GM12865 (cell line): ENCODE measurements around the gene NEO1.
"Not testable (repeated sequence)": the region's sequence is repeated elsewhere in the genome, so short reads cannot be mapped to it uniquely, and the experiment has no call there.

ENCODE experiments used
- DNase-seq: peaks from one replicate; pipeline ENCODE4 v3.0.0; 2010; ENCODE audit warnings: low read depth
- H3K4me3 ChIP-seq: 2 replicates; pipeline ENCODE4 v1.5.1; 2011; ENCODE audit warnings: mild to moderate bottlenecking, low read depth, low read length, control low read depth
- TF ChIP-seq, protein P1 (sequence below): IDR thresholded peaks from 2 replicates; pipeline ENCODE4 v1.5.1; 2011; ENCODE audit warnings: low read length, control low read depth, low read depth, inconsistent platforms; ENCODE audit not compliant: insufficient read depth; ENCODE audit errors: missing control alignments

Gene NEO1

DNA sequence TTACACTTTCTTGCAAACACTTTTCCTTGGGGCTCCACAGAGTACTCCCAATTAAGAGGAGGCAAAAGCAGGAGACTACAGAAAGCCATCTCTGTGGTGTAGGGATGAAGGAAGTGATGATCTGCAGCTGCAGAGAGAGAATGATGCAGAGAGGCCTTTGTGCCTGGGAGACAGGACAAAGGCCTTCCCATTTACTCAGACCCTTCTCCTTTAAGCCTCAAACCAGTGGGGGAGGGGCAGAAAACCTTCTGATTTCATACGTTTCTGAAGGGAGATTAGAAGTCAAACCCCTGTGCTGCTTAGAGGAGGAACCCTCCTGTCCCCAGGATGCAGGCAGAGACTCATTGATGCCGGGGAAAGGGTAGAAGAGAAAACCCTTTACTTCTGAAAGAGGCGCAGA is 130.8 kb downstream of the NEO1 start:
- TF ChIP-seq, protein P1, sequence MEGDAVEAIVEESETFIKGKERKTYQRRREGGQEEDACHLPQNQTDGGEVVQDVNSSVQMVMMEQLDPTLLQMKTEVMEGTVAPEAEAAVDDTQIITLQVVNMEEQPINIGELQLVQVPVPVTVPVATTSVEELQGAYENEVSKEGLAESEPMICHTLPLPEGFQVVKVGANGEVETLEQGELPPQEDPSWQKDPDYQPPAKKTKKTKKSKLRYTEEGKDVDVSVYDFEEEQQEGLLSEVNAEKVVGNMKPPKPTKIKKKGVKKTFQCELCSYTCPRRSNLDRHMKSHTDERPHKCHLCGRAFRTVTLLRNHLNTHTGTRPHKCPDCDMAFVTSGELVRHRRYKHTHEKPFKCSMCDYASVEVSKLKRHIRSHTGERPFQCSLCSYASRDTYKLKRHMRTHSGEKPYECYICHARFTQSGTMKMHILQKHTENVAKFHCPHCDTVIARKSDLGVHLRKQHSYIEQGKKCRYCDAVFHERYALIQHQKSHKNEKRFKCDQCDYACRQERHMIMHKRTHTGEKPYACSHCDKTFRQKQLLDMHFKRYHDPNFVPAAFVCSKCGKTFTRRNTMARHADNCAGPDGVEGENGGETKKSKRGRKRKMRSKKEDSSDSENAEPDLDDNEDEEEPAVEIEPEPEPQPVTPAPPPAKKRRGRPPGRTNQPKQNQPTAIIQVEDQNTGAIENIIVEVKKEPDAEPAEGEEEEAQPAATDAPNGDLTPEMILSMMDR = no peak
- H3K4me3 ChIP-seq = no peak overlapping the region
- DNase-seq = no peak

DNA sequence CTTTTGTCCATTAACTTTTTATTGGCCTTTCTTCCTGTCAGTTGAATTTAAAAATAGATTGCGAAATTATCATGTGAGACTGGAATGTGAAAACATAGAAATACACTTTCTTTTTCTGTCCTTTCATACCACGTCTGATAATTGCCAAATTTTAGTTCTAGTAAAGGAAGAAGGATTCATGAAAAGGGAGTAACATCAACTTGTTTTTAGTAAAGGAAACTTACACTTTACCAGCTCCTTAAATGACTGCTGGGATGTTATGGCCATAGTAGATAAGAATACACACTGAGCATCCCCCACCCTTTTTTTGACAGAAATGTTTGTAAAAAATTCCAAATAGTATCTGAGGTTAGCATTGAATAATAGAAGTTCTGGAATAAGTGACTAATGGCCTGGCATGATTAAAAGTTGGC is 137.9 kb downstream of the NEO1 start:
- no peak for DNase-seq
- no peak overlapping the region for H3K4me3 ChIP-seq
- TF ChIP-seq, protein P1 = no peak

DNA sequence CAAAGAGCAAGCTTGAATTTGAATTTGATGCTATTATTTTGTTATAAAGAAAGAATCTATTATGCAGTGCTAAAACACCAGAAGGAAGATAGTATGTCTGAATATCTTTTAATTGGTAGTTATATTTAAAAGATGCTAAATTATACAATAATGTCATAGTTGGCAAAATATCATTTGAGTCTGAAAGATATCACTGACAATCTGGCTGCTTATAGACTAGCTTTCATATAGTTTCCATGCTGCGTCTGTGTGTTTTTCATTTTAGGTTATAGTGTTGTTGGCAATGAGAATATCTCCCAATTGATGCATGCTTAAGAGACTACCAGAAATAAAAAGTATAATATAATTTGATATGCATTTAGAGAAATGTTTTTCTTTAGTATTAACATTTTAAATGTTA is 142.9 kb downstream of the NEO1 start:
- no peak overlapping the region for H3K4me3 ChIP-seq
- DNase-seq = no peak
- TF ChIP-seq, protein P1 = no peak

DNA sequence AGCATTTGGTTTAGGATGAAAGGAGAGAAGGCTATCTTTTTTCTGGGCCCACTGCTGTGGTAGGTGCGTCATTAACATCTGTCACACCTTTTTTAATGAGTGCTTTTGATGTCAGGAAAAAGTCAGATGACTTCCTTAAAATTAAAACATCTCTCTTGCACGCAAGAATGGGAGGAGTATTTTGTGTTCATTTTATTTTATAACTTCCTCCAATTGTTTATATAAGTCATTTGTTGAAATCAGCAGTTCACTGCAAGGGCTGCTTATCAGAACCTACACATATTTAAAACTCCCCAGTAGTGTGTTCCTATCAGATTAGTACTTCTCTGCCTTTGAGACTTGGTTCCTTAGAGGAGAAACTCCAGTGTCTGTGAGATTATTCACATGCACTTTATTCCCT is 143.8 kb downstream of the NEO1 start:
- H3K4me3 ChIP-seq = no peak overlapping the region
- TF ChIP-seq, protein P1 = no peak
- DNase-seq = no peak

DNA sequence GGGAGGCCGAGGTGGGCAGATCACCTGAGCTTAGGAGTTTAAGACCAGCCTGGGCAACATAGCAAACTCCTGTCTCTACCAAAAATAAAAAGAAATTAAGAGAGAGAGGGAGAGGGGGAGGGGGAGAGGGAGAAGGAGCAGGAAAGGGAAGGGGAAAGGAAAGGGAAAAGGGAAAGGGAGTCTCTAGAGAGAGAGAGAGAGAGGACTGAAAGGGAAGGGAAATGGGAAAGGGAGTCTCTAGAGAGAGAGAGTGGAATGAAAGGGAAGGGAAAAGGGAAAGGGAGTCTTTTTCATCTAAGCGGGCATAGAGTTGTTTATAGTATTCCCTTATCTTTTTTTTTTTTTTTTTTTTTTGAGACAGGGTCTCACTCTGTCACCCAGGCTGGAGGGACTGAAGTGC is 148.1 kb downstream of the NEO1 start:
- H3K4me3 ChIP-seq = no peak overlapping the region
- no peak for DNase-seq
- TF ChIP-seq, protein P1 = no peak

DNA sequence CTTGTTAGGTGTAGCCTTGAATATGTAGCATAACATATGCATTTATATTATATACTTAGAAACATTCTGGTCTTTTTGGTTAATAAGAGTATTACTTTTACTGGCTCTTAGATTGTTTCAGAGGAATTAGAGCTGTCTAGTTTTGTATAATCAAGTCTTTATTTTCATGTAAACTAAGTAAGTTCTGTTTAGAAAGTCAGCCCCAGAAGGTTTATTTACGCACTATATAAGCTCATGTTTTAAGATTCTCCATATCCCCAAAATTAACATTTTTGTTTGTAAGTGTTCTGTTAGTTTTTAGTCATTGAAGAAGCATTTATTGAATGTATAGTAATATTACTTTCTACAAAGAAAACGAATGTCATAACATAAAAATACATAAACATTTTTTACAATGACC is 158.4 kb downstream of the NEO1 start:
- H3K4me3 ChIP-seq = no peak overlapping the region
- no peak for DNase-seq
- TF ChIP-seq, protein P1 = no peak

DNA sequence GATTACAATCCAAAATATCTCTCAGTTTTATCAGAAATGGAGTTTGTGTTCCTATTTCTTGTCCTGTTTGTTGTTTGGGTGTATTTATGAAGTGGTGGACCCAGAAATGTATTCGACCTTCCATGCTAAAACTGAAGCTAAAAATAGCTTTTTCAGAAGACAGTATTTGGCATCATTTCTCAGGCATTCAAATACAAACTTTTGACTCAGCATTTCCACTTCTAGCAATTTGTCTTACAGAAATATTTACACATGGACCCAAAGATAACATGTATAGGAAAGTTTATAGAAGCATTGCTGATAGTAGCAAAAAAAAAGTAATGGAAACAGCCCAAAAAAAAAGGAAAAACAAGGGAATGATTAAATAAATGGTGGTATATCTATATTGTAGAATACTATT is 160.2 kb downstream of the NEO1 start:
- DNase-seq = no peak
- TF ChIP-seq, protein P1 = no peak
- no peak overlapping the region for H3K4me3 ChIP-seq

DNA sequence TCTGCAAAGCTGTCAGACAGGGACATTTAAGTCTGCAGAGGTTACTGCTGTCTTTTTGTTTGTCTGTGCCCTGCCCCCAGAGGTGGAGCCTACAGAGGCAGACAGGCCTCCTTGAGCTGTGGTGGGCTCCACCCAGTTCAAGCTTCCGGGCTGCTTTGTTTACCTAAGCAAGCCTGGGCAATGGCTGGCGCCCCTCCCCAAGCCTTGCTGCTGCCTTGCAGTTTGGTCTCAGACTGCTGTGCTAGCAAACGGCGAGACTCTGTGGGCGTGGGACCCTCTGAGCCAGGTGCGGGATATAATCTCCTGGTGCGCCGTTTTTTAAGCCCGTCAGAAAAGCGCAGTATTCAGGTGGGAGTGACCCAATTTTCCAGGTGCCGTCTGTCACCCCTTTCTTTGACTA is 169.2 kb downstream of the NEO1 start:
- not testable (repeated sequence) for H3K4me3 ChIP-seq, DNase-seq
